HepG2 (cell line): ENCODE measurements around the gene INHBC. TPM values are rescaled to one million over a fixed set of nuclear protein-coding genes. Genes with fewer than 3 reads are reported as not detected.

Source experiments
- ATAC-seq: fragments of 200-7000 bp; cut with Tn5 transposase; 3 replicates; pipeline ENCODE4 v1.9.1; 2020; ENCODE audit warnings: mild to moderate bottlenecking, moderate library complexity
- BruUV-seq: library from RNA; stranded (reverse); fragments of 400-500 nt; replicated peaks from 2 replicates; lab custom pipeline; 2021; lab: Mats Ljungman, UMichigan
- CTCF ChIA-PET: fragments of 300-600 bp; formaldehyde crosslinking; extraction: SDS; loops from one replicate; lab custom pipeline; 2021; ENCODE audit warnings: low total read pairs, inconsistent platforms, low intra/inter-chr PET ratio; lab: Yijun Ruan, JAX
- POLR2A ChIA-PET: fragments of 350-600 bp; sonication (Branson Sonifier 250); formaldehyde crosslinking; loops from one replicate; lab custom pipeline; 2020; ENCODE audit warnings: antibody characterized with exemption, inconsistent platforms; lab: Yijun Ruan, JAX
- DNase-seq: peaks from one replicate; pipeline ENCODE4 v3.0.0-alpha.2; 2015; ENCODE audit warnings: low spot score
- FAIRE-seq: peaks from 3 replicates; lab custom pipeline; 2011; peaks lifted over from hg19 to GRCh38; lab: Jason Lieb, UNC
- H2AFZ ChIP-seq: one replicate; pipeline ENCODE4 v1.6.1; 2011; ENCODE audit warnings: low read length, inconsistent platforms
- H3K27ac ChIP-seq: fragments of 300-600 bp; 3 replicates; pipeline ENCODE4 v1.8.0; 2011; ENCODE audit warnings: mixed run types, mild to moderate bottlenecking, mixed read lengths, low read length, inconsistent platforms; ENCODE audit not compliant: insufficient read depth; ENCODE audit errors: extremely low read length
- H3K27me3 ChIP-seq, 2 experiments: fragments of 200-600 bp in 1 of 2; 2 replicates in 1 of 2; 3 replicates in 1 of 2; pipeline versions ENCODE4 v1.6.0 to v1.8.0; 2011; ENCODE audit warnings: low read length in 2 of 2, mild to moderate bottlenecking in 2 of 2, moderate library complexity in 2 of 2, inconsistent platforms in 1 of 2; ENCODE audit not compliant: insufficient read depth in 2 of 2, control insufficient read depth in 1 of 2
- H3K36me3 ChIP-seq, 2 experiments: fragments of 200-600 bp in 1 of 2; replicated peaks in 1 of 2; 2 replicates in 1 of 2; 3 replicates in 1 of 2; pipeline versions ENCODE4 v1.5.1 to v1.8.0; 2011; ENCODE audit warnings: low read length in 2 of 2, inconsistent platforms in 1 of 2; ENCODE audit not compliant: insufficient read depth in 2 of 2, control insufficient read depth in 1 of 2
- H3K4me1 ChIP-seq: 2 replicates; pipeline ENCODE4 v1.5.1; 2012; ENCODE audit warnings: low read length, inconsistent platforms; ENCODE audit not compliant: insufficient read depth
- H3K4me2 ChIP-seq: 2 replicates; pipeline ENCODE4 v1.6.0; 2011; ENCODE audit warnings: low read depth, low read length, inconsistent platforms
- H3K4me3 ChIP-seq, 3 experiments: fragments of 200-600 bp in 1 of 3; sonication (generic), shearing (Covaris generic) in 1 of 3; replicated peaks in 1 of 3; 2 replicates each; pipeline ENCODE4 v1.5.1; 2011 to 2016; ENCODE audit warnings: low read length in 3 of 3, inconsistent platforms in 2 of 3, low read depth in 2 of 3, mild to moderate bottlenecking in 2 of 3, control low read depth in 1 of 3, mixed read lengths in 1 of 3; ENCODE audit not compliant: insufficient read depth in 1 of 3
- H3K79me2 ChIP-seq: one replicate; pipeline ENCODE4 v1.6.1; 2011; ENCODE audit warnings: low read length, inconsistent platforms; ENCODE audit not compliant: insufficient read depth
- H3K9ac ChIP-seq: 2 replicates; pipeline ENCODE4 v1.6.0; 2011; ENCODE audit warnings: mild to moderate bottlenecking, low read depth, low read length, inconsistent platforms; ENCODE audit not compliant: insufficient read depth
- H3K9me3 ChIP-seq: 2 replicates; pipeline ENCODE4 v1.5.1; 2012; ENCODE audit warnings: mild to moderate bottlenecking, low read length
- H4K20me1 ChIP-seq: 2 replicates; pipeline ENCODE4 v1.6.0; 2011; ENCODE audit warnings: inconsistent platforms, mild to moderate bottlenecking, low read length, moderate library complexity; ENCODE audit not compliant: insufficient read depth
- ATF6 ChIP-seq: sonication (generic); formaldehyde crosslinking; conservative IDR thresholded peaks from 2 replicates; pipeline ENCODE4 v1.4.0; 2020; ENCODE audit warnings: missing genetic modification reagents
- BRCA1 ChIP-seq: sonication (generic); formaldehyde crosslinking; IDR thresholded peaks from 2 replicates; pipeline ENCODE4 v1.4.0; 2020; ENCODE audit warnings: missing genetic modification reagents
- CCAR2 ChIP-seq: fragments of 200-400 bp; formaldehyde crosslinking; optimal IDR thresholded peaks from 2 replicates; pipeline ENCODE3; 2018; ENCODE audit warnings: low read depth, mild to moderate bottlenecking, low read length, moderate library complexity
- HIC2 ChIP-seq: sonication (generic); formaldehyde crosslinking; IDR thresholded peaks from 2 replicates; pipeline ENCODE4 v1.9.0; 2022; ENCODE audit warnings: low read depth, missing genetic modification reagents
- KDM5B ChIP-seq: sonication (generic); formaldehyde crosslinking; IDR thresholded peaks from 2 replicates; pipeline ENCODE4 v1.4.0; 2020; ENCODE audit warnings: missing genetic modification reagents, mild to moderate bottlenecking, borderline replicate concordance
- MEIS1 ChIP-seq: sonication (generic); formaldehyde crosslinking; IDR thresholded peaks from 2 replicates; pipeline ENCODE4 v1.9.0; 2021; ENCODE audit warnings: mild to moderate bottlenecking, missing genetic modification reagents, moderate library complexity, borderline replicate concordance
- MIXL1 ChIP-seq: IDR thresholded peaks from 2 replicates; pipeline ENCODE4 v1.6.1; 2016
- STAT5B ChIP-seq: sonication (generic); formaldehyde crosslinking; IDR thresholded peaks from 2 replicates; pipeline ENCODE4 v1.4.0; 2020; ENCODE audit warnings: missing genetic modification reagents
- XRCC5 ChIP-seq: fragments of 200-400 bp; formaldehyde crosslinking; optimal IDR thresholded peaks from 2 replicates; pipeline ENCODE3; 2017; ENCODE audit warnings: mild to moderate bottlenecking, low read length
- ZBTB49 ChIP-seq: sonication (generic); formaldehyde crosslinking; IDR thresholded peaks from 2 replicates; pipeline ENCODE4 v1.4.0; 2020; ENCODE audit warnings: missing genetic modification reagents, borderline replicate concordance
- ZNF33B ChIP-seq: sonication (generic); formaldehyde crosslinking; IDR thresholded peaks from 2 replicates; pipeline ENCODE4 v1.5.1; 2020; ENCODE audit warnings: mild to moderate bottlenecking, missing genetic modification reagents
- ZNF513 ChIP-seq: sonication (generic); formaldehyde crosslinking; conservative IDR thresholded peaks from 2 replicates; pipeline ENCODE4 v1.5.0; 2020; ENCODE audit warnings: missing genetic modification reagents
- ZNF629 ChIP-seq: sonication (generic); formaldehyde crosslinking; conservative IDR thresholded peaks from 2 replicates; pipeline ENCODE4 v1.5.0; 2020; ENCODE audit warnings: missing genetic modification reagents
- ZNF710 ChIP-seq: sonication (generic); formaldehyde crosslinking; IDR thresholded peaks from 2 replicates; pipeline ENCODE4 v1.5.0; 2020; ENCODE audit warnings: mild to moderate bottlenecking, missing genetic modification reagents, borderline replicate concordance
- WGBS: methylation state at CpG from one replicate; pipeline ENCODE4 v1.1.6; 2017; ENCODE audit warnings: low lambda C conversion rate; 5-methylcytosine and 5-hydroxymethylcytosine counted together
- in situ Hi-C: cut with HindIII; loops from 2 replicates; pipeline ENCODE4 v1.10.0; 2017; ENCODE audit warnings: low pct_unique_long_range_greater_than_20kb; ENCODE audit not compliant: extremely low pct_ligation_motif_present
- intact Hi-C: fragments of 100-400 bp; cut with micrococcal nuclease; formaldehyde crosslinking; loops from one replicate; pipeline ENCODE4 v1.10.0; 2022; ENCODE audit not compliant: unreplicated experiment
- polyA plus RNA-seq, 8 experiments: library from polyadenylated mRNA; depleted of rRNA in 3 of 8; stranded (reverse) in 7 of 8; unstranded in 1 of 8; fragments of >200 nt; fragmentation: Illumina TruSeq in 4 of 8; extraction: Trizol in 4 of 8; gene quantifications; 2 replicates each; pipeline versions ENCODE4 v1.2.1 to v1.2.3, GENCODE V29; 2011 to 2016; ENCODE audit warnings: low read depth in 4 of 8, missing spikeins in 1 of 8, mixed read lengths in 1 of 8; ENCODE audit not compliant: insufficient read depth in 1 of 8
- total RNA-seq, 5 experiments: library from RNA; depleted of rRNA; stranded (reverse); fragments of >200 nt; fragmentation: Illumina TruSeq; extraction: Trizol; gene quantifications; 2 replicates each; pipeline ENCODE4 v1.2.3, GENCODE V29; 2016; ENCODE audit warnings: low read depth in 1 of 5

The INHBC gene
- total and polyA plus RNA-seq, 2 of the 13 experiments (the other 11 are each of a cell fraction or from before 2014, with no cell fraction given), result 1.8 to 13.8 TPM

GRCh38 chr12:57498571-57498970, 64.0 kb downstream of the INHBC start:
- H3K36me3 ChIP-seq, result peaks cover 17 to 48% of the 10 kb centered on the region in 2 experiments; a peak in 4 of 5 replicates
- H4K20me1 ChIP-seq, result no peaks in the 10 kb centered on the region
- H3K79me2 ChIP-seq, result no peaks in the 10 kb centered on the region
- in situ Hi-C loops, result no loop called here
- no peak overlapping the region for H3K9ac ChIP-seq
- H3K27me3 ChIP-seq, result no peaks in the 10 kb centered on the region
- FAIRE-seq (no peak), DNase-seq (no peak), ATAC-seq (no peak)
- no peak overlapping the region for H3K4me3 ChIP-seq
- BruUV-seq, result no TSS peak
- WGBS, result 95% methylated on average over 4 of the region's 4 CpGs
- POLR2A ChIA-PET, result interaction anchor here (9.0 kb wide), 1 partner anchor 19 kb away, joined by 90 read pairs; the partner anchor contains the start of gene DDIT3
- H3K4me2 ChIP-seq, result no peak overlapping the region
- intact Hi-C loops, result no loop called here
- H2AFZ ChIP-seq, result no peak overlapping the region
- no peak overlapping the region for H3K27ac ChIP-seq
- peaks cover 10% of the 10 kb centered on the region for H3K4me1 ChIP-seq
- CTCF ChIA-PET, result no interaction called here
- H3K9me3 ChIP-seq, result no peaks in the 10 kb centered on the region
- TF ChIP-seq ATF6 (CRISPR knock-in tag), result no peak
- no peak for TF ChIP-seq BRCA1 (CRISPR knock-in tag)
- no peak for TF ChIP-seq ZBTB49 (CRISPR knock-in tag)
- no peak for TF ChIP-seq ZNF33B (CRISPR knock-in tag)
- no peak for TF ChIP-seq KDM5B (CRISPR knock-in tag)
- TF ChIP-seq MIXL1 (CRISPR knock-in tag), result no peak
- no peak for TF ChIP-seq CCAR2
- no peak for TF ChIP-seq XRCC5
- no peak for TF ChIP-seq ZNF513
- TF ChIP-seq ZNF710 (CRISPR knock-in tag), result no peak
- TF ChIP-seq STAT5B (CRISPR knock-in tag), result no peak
- no peak for TF ChIP-seq ZNF629
- no peak for TF ChIP-seq MEIS1 (CRISPR knock-in tag)
- no peak for TF ChIP-seq HIC2
